ENCODE data around the gene CTBP2. TPM values are rescaled to one million over a fixed set of nuclear protein-coding genes. Genes with fewer than 3 reads are reported as not detected.

Gene CTBP2
- total RNA-seq, 4 donors from 2014 or later: 65.9 to 129 (median 71.2) TPM

GRCh38 chr10:125020871-125021270 is 139.5 kb downstream of the CTBP2 start:
- no peak for TF ChIP-seq POLR2A (IDR thresholded peaks at IDR 0.05)
- DNase-seq: no peak

GRCh38 chr10:125020386-125020785 is 140.0 kb downstream of the CTBP2 start:
- peaks cover 3 to 16% of the 10 kb centered on the region in 2 donors for H3K4me1 ChIP-seq

More at GRCh38 chr10:125020871-125021270, 139.5 kb downstream of the CTBP2 start:
- intact Hi-C loops (cut with DNase I; ENCODE audit: low total_unique reads): no loop called here
- peaks cover 0 to 12% of the 10 kb centered on the region in 2 donors for H3K4me1 ChIP-seq
- no peaks in the 10 kb centered on the region for H3K9me3 ChIP-seq
- H3K36me3 ChIP-seq: no peaks in the 10 kb centered on the region
- no peaks in the 10 kb centered on the region for H3K27me3 ChIP-seq
- no peak overlapping the region for H3K27ac ChIP-seq
- H3K4me3 ChIP-seq: no peak overlapping the region

GRCh38 chr10:125018576-125019143 is 141.7 kb downstream of the CTBP2 start:
- Histone ChIP-seq H3K4me1 (peaks cover 11 to 26% of the 10 kb centered on the region in 2 donors), H3K27ac (peak overlapping the region in 1 of 2 donors; percentile 81), H3K27me3 (no peaks in the 10 kb centered on the region), H3K4me3 (no peak overlapping the region), H3K36me3 (no peaks in the 10 kb centered on the region), H3K9me3 (no peaks in the 10 kb centered on the region)
- intact Hi-C loops (cut with DNase I; ENCODE audit: low total_unique reads): no loop called here
- TF ChIP-seq CTCF (IDR thresholded peaks at IDR 0.05) (no peak), POLR2A (IDR thresholded peaks at IDR 0.05) (no peak)
- DNase-seq: no peak

More at GRCh38 chr10:125020386-125020785, 140.0 kb downstream of the CTBP2 start:
- no peaks in the 10 kb centered on the region for H3K9me3 ChIP-seq
- DNase-seq: no peak
- H3K4me3 ChIP-seq: no peak overlapping the region
- H3K27ac ChIP-seq: no peak overlapping the region
- TF ChIP-seq POLR2A (IDR thresholded peaks at IDR 0.05): no peak
- intact Hi-C loops (cut with DNase I; ENCODE audit: low total_unique reads): no loop called here
- no peaks in the 10 kb centered on the region for H3K36me3 ChIP-seq
- H3K27me3 ChIP-seq: no peaks in the 10 kb centered on the region

DNA sequence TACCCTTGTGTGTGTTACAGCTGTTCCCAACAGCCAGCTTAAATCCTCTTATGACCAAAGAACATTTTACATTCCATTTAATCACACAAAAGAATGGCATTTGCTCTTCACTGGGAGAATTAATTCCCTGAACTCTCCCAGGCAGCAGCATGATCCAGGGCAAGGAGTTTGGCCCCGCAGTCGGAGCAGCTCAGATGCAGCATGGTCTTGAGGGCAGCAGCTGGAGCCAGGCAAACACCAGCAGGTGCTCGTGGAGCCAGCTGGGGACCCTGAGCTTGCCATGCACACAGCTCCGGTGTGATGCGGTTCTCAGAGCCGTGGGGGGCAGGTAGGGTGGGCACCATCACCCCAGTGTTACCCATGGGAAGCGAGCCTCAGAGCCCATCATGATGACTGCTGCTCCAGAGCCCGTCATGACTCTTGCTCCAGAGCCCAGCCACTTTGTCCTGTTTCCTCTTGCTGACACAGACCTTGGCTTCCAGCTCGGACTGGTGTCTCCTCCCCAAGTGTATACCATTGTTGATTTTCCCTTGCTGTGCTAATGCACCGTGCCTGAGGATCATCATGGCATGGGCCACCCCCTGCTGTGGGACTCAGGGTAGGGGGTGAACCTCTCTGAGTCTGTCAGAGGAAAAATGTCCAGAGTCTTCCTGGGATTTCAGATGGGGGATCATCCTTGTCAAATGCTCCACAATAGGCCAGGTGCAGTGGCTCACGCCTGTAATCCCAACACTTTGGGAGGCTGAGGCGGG is 142.6 kb downstream of the CTBP2 start:
- no peaks in the 10 kb centered on the region for H3K36me3 ChIP-seq
- DNase-seq: no peak
- H3K4me1 ChIP-seq: peaks cover 11 to 26% of the 10 kb centered on the region in 2 donors
- no peaks in the 10 kb centered on the region for H3K9me3 ChIP-seq
- peak overlapping the region in 1 of 2 donors; percentile 81 for H3K27ac ChIP-seq
- no peaks in the 10 kb centered on the region for H3K27me3 ChIP-seq
- H3K4me3 ChIP-seq: no peak overlapping the region
- TF ChIP-seq CTCF (IDR thresholded peaks at IDR 0.05) (no peak), POLR2A (IDR thresholded peaks at IDR 0.05) (no peak)
- intact Hi-C loops (cut with DNase I; ENCODE audit: low total_unique reads): no loop called here

GRCh38 chr10:125016611-125017202 is 143.7 kb downstream of the CTBP2 start:
- Histone ChIP-seq H3K4me3 (peak overlapping the region in 1 of 2 donors; percentile 3), H3K9me3 (no peaks in the 10 kb centered on the region), H3K27me3 (no peaks in the 10 kb centered on the region), H3K36me3 (no peaks in the 10 kb centered on the region), H3K27ac (peak overlapping the region; percentile 69 to 81), H3K4me1 (peaks cover 11 to 26% of the 10 kb centered on the region in 2 donors)
- DNase-seq: peak; percentile 62 to 72
- no peak for TF ChIP-seq POLR2A (IDR thresholded peaks at IDR 0.05)
- TF ChIP-seq CTCF (IDR thresholded peaks at IDR 0.05): no peak
- intact Hi-C loops (cut with DNase I; ENCODE audit: low total_unique reads): no loop called here

- Histone ChIP-seq H3K4me3 (peak overlapping the region in 1 of 2 donors; percentile 3), H3K4me1 (peaks cover 11 to 26% of the 10 kb centered on the region in 2 donors)
- intact Hi-C loops (cut with DNase I; ENCODE audit: low total_unique reads): no loop called here
Observed at GRCh38 chr10:125016123-125016522, 144.2 kb downstream of the CTBP2 start.

More at GRCh38 chr10:125016123-125016522, 144.2 kb downstream of the CTBP2 start:
- TF ChIP-seq POLR2A (IDR thresholded peaks at IDR 0.05) (no peak), CTCF (IDR thresholded peaks at IDR 0.05) (no peak)
- Histone ChIP-seq H3K36me3 (no peaks in the 10 kb centered on the region), H3K27ac (peak overlapping the region; percentile 69 to 81), H3K27me3 (no peaks in the 10 kb centered on the region), H3K9me3 (no peaks in the 10 kb centered on the region)
- DNase-seq: peak in 1 of 2 donors; percentile 39
